ENCODE measurements around the gene KIF13A. TPM values are rescaled to one million over a fixed set of nuclear protein-coding genes. Genes with fewer than 3 reads are reported as not detected.
A peak's percentile ranks its signal among the peaks of the same experiment; 100 is the strongest.
"Not testable (repeated sequence)": the region's sequence is repeated elsewhere in the genome, so short reads cannot be mapped to it uniquely, and the experiment has no call there.

Gene KIF13A
- total RNA-seq, 1 donor from 2014 or later, result 44.4 TPM

DNA sequence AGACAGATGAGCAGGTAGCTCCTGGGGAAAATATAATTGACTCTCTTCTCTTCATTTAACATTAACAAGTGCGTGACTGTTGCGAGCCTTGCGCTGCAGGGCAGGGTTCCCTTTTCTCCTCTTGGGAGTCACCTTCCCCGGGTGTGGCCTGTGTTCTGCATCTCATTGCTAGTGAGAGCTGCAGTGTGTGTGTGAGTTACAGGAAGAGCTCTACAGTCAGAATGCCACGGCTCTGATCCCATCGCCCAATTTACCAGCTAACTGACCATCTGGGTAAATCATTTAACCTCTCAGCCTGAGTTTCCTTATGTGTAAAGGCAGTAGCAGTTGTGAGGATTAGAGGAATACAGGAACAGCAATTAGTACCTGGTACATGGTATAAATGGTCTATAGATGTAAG, 173.9 kb downstream of the KIF13A start:
- Mint-ChIP-seq H3K27ac (no peak overlapping the region), H3K4me3 (ENCODE audit: low read depth) (no peak overlapping the region), H3K36me3 (ENCODE audit: insufficient read depth) (peaks cover 25% of the 10 kb centered on the region), H3K9me3 (ENCODE audit: low read depth) (no peaks in the 10 kb centered on the region), H3K27me3 (no peaks in the 10 kb centered on the region), H3K4me1 (ENCODE audit: low read depth) (peaks cover 5% of the 10 kb centered on the region)
- DNase-seq (ENCODE audit: low spot score, unreplicated experiment), result no peak
- TF ChIP-seq, protein P1, sequence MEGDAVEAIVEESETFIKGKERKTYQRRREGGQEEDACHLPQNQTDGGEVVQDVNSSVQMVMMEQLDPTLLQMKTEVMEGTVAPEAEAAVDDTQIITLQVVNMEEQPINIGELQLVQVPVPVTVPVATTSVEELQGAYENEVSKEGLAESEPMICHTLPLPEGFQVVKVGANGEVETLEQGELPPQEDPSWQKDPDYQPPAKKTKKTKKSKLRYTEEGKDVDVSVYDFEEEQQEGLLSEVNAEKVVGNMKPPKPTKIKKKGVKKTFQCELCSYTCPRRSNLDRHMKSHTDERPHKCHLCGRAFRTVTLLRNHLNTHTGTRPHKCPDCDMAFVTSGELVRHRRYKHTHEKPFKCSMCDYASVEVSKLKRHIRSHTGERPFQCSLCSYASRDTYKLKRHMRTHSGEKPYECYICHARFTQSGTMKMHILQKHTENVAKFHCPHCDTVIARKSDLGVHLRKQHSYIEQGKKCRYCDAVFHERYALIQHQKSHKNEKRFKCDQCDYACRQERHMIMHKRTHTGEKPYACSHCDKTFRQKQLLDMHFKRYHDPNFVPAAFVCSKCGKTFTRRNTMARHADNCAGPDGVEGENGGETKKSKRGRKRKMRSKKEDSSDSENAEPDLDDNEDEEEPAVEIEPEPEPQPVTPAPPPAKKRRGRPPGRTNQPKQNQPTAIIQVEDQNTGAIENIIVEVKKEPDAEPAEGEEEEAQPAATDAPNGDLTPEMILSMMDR (IDR thresholded peaks at IDR 0.05; ENCODE audit: unreplicated experiment), result no peak

DNA sequence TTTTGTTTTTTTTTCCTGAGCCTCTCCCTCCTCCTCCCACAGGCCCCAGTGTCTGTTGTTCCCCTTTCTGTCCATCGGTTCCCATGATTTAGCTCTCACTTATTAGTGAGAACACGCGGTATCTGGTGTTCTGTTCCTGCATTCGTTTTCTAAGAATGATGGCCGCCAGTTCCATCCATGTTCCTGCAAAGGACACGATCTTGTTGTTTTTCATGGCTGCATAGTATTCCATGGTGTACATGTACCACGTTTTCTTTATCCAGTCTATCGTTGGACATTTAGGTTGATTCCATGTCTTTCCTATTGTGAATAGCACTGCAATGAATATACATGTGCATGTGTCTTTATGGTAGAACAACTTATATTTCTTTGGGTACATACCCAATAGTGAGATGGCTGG, 175.1 kb downstream of the KIF13A start:
- no peak overlapping the region for H3K4me3 Mint-ChIP-seq (ENCODE audit: low read depth)

DNA sequence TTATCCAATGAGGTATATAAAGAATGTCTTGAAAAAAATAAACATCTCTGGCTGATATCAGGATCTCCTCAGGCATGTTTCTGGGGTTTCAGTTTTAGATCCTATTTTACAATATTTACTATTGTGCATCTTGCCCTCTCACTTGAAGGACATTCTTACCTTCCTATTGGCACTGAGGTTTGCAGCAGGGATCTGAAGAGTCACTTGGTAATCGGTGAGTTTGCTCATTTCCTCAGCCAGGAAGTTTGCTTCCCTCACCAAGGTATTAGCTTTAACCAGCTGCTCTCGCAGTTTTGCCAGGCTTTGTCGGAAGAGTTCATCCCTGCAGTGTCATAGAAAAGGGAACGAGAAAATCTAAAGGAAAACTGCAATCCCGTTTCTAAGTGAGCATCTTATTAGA, 178.8 kb downstream of the KIF13A start:
- peaks cover 5% of the 10 kb centered on the region for H3K9me3 Mint-ChIP-seq (ENCODE audit: low read depth)
- TF ChIP-seq, protein P1 (IDR thresholded peaks at IDR 0.05; ENCODE audit: unreplicated experiment), result no peak
- H3K36me3 Mint-ChIP-seq (ENCODE audit: insufficient read depth), result peaks cover 44% of the 10 kb centered on the region
- no peaks in the 10 kb centered on the region for H3K27me3 Mint-ChIP-seq
- H3K4me1 Mint-ChIP-seq (ENCODE audit: low read depth), result no peaks in the 10 kb centered on the region
- H3K27ac Mint-ChIP-seq, result no peak overlapping the region
- no peak overlapping the region for H3K4me3 Mint-ChIP-seq (ENCODE audit: low read depth)
- no peak for DNase-seq (ENCODE audit: low spot score, unreplicated experiment)

More for the DNA sequence above, 175.1 kb downstream of the KIF13A start:
- Mint-ChIP-seq H3K9me3 (ENCODE audit: low read depth) (peaks cover 5% of the 10 kb centered on the region), H3K27ac (no peak overlapping the region), H3K4me1 (ENCODE audit: low read depth) (peaks cover 4% of the 10 kb centered on the region), H3K27me3 (no peaks in the 10 kb centered on the region), H3K36me3 (ENCODE audit: insufficient read depth) (peaks cover 34% of the 10 kb centered on the region)
- TF ChIP-seq, protein P1 (IDR thresholded peaks at IDR 0.05; ENCODE audit: unreplicated experiment), result no peak
- no peak for DNase-seq (ENCODE audit: low spot score, unreplicated experiment)

DNA sequence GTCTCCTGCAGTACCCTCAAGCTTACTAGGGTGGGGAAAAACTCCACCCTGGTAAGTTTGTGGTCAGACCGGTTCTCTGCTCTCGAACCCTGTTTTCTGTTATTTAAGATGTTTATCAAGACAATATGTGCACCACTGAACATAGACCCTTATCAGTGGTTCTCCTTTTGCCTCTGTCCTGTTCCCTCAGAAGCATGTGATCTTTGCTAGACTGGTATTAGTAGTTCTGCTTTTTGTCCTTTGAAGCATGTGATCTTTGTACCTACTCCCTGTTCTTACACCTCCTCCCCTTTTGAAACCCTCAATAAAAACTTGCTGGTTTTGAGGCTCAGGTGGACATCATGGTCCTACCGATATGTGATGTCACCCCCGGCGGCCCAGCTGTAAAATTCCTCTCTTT, 180.0 kb downstream of the KIF13A start:
- not testable (repeated sequence) for DNase-seq (ENCODE audit: low spot score, unreplicated experiment); H3K4me3 Mint-ChIP-seq (ENCODE audit: low read depth); H3K27me3 Mint-ChIP-seq; H3K4me1 Mint-ChIP-seq (ENCODE audit: low read depth); H3K9me3 Mint-ChIP-seq (ENCODE audit: low read depth)
- H3K27ac Mint-ChIP-seq, result peak overlapping the region; percentile 51
- peaks cover 38% of the 10 kb centered on the region for H3K36me3 Mint-ChIP-seq (ENCODE audit: insufficient read depth)

DNA sequence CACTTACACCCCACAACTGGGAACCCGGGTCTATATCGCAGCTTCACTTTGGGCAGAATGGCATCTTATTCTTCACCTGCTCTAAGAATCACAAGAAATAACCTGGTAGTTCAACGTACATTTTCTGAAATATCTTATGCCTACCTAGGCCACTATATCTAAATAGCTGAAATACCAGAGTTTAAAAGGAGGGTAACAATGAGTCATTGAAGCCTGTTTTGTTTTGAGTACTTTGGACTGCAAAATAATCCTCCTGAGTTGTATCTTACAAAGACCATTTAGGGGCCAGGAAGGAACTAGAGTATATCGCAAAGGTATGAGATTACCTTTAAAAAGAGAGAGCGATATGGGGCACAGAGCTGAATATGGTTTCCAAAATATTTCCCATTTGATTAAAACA, 184.0 kb downstream of the KIF13A start:
- H3K4me1 Mint-ChIP-seq (ENCODE audit: low read depth), result no peaks in the 10 kb centered on the region
- no peaks in the 10 kb centered on the region for H3K27me3 Mint-ChIP-seq
- no peak for DNase-seq (ENCODE audit: low spot score, unreplicated experiment)
- peaks cover 5% of the 10 kb centered on the region for H3K9me3 Mint-ChIP-seq (ENCODE audit: low read depth)
- H3K36me3 Mint-ChIP-seq (ENCODE audit: insufficient read depth), result peaks cover 31% of the 10 kb centered on the region
- no peak overlapping the region for H3K4me3 Mint-ChIP-seq (ENCODE audit: low read depth)
- TF ChIP-seq, protein P1 (IDR thresholded peaks at IDR 0.05; ENCODE audit: unreplicated experiment), result no peak
- H3K27ac Mint-ChIP-seq, result no peak overlapping the region

DNA sequence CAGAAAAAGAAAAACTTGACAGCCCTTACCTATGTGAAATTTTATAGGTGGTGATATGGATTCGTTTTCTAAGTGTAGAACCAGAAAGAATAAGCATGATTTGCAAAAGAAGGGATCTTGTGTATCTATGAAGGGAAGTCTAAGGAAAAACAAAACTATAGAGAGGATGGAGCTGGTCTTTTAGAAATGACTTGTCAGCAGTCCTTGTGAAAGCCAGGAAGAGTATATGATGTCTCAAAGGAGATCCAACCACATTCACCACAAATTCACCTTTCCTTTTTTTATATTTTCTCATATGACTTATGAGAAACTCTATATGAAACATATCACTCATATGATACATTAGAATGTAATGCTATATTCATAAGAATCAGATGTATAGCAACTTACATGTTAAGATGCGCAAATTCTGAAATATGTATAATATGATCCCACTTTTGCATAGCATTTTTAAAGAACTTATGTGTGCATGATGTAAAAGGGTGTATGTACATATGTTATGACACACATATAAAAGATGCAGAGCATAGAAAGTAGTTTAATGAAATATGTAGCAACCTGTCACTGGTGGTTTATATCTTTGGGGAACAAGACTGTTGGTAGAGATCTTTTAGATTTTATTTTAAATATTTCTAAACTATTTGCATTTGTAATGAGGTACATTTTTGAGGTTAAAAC, 188.8 kb downstream of the KIF13A start:
- Mint-ChIP-seq H3K36me3 (ENCODE audit: insufficient read depth) (peaks cover 24% of the 10 kb centered on the region), H3K27ac (no peak overlapping the region), H3K4me1 (ENCODE audit: low read depth) (no peaks in the 10 kb centered on the region), H3K27me3 (no peaks in the 10 kb centered on the region), H3K4me3 (ENCODE audit: low read depth) (no peak overlapping the region), H3K9me3 (ENCODE audit: low read depth) (no peaks in the 10 kb centered on the region)
- TF ChIP-seq, protein P1 (IDR thresholded peaks at IDR 0.05; ENCODE audit: unreplicated experiment), result no peak
- no peak for DNase-seq (ENCODE audit: low spot score, unreplicated experiment)
